Ishikawa (cell line): ENCODE results near the gene NCK1.

ENCODE experiments used
- EP300 ChIP-seq: IDR thresholded peaks from 2 replicates; pipeline ENCODE4 v1.6.1; 2012; ENCODE audit warnings: borderline replicate concordance
- TEAD4 ChIP-seq: IDR thresholded peaks from 2 replicates; pipeline ENCODE4 v1.6.1; 2012
- USF1 ChIP-seq: IDR thresholded peaks from 2 replicates; pipeline ENCODE4 v1.6.1; 2012
- ZBTB7A ChIP-seq: IDR thresholded peaks from 2 replicates; pipeline ENCODE4 v1.6.1; 2012; ENCODE audit warnings: low read depth

GRCh38 chr3:136959599-136959998 is 97.6 kb downstream of the NCK1 start:
- TF ChIP-seq USF1 (no peak), TEAD4 (no peak), ZBTB7A (no peak), EP300 (no peak)
